GM21528 (cell line): ENCODE results near the gene SMCO3.
A peak's percentile ranks its signal among the peaks of the same experiment; 100 is the strongest.
"Not testable (repeated sequence)": the region's sequence is repeated elsewhere in the genome, so short reads cannot be mapped to it uniquely, and the experiment has no call there.

Source experiments
- ATAC-seq: cut with Tn5 transposase; IDR thresholded peaks from one replicate; pipeline ENCODE4 v1.9.1; 2021; ENCODE audit warnings: mild to moderate bottlenecking, moderate library complexity; ENCODE audit not compliant: unreplicated experiment, low FRiP score

SMCO3 gene

DNA sequence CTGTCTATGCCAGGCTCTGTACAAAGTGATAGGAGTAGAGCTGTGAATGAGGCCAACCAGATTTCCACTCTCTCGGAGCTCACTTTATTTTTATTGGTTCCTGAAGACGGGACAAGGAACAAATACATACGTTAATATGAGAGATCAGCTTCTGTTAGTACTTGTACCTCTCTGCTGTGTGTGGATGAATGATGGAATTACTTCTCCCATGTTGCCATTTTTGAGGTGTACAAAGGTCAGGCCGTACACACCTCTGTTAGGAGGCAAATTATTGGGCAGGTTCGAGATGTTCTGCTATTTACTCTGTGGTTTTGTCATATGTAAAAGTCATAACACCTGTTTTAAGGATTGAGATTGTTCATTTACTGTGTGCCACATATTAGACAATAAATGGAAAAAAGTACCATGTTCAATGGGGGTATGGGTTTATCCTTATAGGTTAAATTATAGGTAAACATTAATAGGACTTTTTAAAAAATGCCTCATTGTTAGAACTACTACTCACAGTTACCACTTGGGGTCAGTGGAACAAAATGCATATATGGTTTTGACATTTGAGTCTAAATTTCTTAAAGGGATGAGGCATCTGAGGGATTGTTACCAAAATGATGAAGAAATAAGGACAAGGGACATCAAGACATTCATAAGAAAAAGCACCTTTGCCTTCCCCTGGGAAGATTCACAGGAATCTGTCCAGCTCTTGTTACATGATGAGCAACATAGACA, 37.6 kb downstream of the SMCO3 start:
- ATAC-seq = no peak

DNA sequence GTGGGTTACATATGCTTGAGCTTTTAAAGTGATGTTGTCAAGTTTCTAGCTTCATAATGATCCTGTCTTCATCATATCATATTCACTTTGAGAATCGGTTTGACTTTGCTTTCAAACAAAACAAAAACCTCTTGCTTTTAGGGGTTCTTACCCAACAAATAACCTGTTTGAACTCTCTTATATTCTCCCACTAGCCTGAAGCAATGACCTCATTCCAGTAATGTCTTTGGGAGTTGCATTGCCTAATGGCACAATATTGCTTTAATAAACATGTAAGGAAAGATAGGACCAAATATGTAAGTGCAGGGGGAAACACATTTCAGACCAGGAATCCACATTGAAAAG, 38.4 kb downstream of the SMCO3 start:
- no peak for ATAC-seq

DNA sequence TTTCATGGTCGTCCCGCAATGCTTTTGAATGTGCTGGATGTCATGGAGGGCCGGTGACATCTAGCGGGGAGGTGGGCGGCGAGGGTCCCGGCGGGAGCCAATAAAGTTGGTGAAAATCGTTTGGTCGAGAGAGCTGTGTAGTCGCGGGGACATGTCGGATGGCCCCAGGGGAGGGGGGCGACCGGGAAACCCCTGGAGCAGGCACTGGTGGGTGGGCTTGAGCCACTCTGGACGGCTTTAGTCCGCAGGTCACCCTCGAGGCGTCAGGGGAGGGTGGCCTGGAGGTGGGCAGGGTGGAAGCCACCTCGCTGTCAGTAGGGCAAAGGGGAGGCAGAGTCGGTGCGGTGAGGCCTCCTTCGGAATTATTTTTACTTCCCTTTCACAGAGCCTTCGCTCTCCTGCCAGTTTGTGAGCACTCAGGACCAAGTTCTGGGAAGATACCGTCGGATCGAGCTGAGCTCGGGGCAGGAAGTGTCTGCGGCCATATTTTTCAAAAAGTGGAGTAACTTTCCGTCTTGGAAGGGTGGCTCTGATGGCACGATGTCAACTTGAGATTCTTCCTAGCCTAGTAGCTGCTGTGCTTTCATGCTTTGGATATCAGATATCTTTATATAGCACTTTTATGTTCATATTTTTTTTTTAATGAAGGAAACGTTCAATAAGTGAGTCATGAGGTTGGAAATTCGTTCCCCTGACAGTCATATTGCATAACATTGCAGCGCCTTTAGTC, 38.9 kb downstream of the SMCO3 start:
- ATAC-seq = no peak

DNA sequence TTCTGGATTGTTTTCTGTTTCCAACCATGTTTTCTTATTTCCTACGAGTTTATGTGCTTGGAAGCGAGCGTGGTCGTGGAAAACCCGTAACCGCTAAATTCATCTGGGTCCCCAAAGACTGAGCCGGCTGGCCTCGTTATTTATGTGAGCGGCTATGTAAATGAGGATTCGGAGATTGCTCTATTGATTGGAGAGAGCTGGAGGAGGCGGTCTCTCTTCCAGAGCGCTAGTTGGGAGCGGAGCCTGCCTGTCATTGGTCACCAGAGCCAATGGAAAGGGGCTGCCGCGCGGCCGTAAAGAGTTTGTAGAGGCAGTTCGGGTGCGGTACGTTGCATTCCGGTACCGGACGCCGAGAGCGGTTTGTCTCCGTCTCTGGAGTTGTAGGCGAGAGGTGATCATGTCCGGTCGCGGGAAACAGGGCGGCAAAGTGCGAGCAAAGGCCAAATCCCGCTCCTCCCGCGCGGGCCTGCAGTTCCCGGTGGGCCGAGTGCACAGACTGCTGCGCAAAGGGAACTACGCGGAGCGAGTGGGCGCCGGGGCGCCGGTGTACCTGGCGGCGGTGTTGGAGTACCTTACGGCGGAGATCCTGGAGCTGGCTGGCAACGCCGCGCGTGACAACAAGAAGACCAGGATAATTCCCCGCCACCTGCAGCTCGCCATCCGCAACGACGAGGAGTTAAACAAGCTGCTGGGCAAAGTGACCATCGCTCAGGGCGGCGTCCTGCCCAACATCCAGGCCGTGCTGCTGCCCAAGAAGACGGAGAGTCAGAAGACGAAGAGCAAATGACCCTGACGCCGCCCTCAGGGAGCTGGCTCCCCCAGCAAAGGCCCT, 39.7 kb downstream of the SMCO3 start:
- ATAC-seq = peak; percentile 53

DNA sequence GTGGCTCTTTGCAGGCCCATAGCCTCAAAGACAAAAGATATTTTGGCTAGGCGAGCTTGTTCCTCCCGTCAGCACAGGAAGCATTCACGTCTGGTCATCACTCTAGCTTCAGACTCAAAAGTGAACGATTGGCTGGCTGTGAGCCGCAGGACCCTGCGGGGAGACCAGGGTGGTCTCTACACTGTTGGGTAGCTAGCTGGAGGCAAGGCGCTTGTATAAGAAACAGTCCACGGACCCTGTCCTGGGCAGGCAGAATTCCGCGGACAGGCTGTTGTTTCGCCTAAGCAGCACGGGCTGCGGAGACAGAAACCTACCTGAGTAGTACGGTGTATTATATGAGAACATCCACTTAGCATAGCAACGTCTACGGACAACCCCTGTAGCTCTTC, 40.3 kb downstream of the SMCO3 start:
- peak; percentile 7 for ATAC-seq

DNA sequence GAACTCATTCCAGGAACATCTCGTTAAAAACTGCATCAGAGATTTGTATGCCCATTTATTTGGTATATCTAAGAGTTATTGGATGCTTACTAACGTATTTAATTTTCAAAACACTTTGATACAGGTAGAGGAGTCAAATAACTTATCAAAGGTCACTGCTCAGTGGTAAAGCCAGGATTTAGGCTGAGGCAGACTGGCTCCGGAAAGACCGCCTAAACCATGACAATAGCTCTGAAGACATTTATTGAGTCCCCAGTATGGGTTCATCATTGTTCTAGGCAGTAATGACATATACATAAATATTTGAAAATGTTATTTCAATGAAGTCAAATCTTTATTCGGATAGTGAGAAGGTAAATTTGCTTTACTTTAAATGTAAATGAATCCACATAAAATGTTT, 41.0 kb downstream of the SMCO3 start:
- ATAC-seq = no peak

DNA sequence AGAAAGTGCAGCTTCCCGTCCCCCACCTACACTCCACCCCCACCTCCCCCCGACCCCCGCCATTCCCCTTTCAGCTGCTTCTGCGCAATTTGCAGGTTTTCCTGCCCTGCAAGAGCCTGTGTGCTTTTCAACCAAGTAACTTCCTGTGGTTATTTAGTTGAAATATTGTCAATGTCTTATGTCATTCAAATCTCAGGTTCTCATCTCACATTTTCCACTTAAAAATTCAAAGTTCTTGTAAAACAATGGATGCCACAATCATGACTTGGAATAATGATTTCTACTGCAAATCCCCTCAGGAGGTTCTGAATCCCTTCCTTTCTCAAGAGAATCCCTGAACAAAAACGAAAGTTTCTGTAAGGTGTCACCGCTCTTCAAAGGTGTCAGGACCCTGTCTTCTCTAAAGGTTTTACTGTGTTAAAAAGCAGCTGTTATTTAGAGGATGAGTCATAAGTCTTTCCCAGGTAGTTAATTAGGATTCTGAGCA, 42.3 kb downstream of the SMCO3 start:
- no peak for ATAC-seq

DNA sequence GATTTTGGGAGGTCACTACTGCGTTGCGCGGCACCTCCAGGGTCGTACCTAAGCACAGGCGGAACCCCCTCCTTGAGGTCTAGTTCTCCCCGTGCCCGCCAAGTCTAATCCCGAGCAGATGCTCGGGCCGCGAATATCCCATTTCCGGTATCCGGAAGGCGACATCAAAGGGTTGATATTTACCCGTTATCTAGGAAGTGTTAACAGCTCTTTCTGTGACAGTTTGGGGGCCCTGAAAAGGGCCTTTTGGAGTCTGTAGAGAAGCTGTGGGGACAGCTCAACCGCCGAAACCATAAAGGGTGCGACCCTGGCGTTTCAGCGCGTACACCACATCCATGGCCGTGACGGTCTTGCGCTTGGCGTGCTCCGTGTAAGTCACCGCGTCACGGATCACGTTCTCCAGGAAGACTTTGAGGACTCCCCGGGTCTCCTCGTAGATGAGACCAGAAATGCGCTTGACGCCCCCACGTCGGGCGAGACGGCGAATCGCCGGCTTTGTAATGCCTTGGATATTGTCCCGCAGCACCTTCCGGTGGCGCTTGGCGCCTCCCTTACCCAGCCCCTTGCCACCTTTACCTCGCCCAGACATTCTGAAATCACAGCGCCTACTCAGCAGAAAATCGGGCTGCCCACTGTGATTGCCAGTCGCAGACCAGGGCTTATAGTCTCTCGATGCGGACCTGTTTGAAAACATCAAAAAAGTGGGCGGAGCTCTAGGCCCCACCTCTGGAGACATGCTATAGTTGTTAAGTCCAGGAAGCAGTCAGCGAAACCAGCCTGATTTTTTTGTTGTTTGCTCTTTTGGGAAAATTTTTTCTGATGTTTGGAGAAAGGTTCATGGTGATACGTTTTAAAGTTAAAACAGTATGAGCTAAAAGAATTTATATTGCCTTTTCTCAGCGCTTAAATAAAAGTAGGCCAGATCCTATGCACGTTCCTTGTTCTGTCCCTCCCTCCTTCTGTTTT, 43.2 kb downstream of the SMCO3 start:
- peak; percentile 31 for ATAC-seq

DNA sequence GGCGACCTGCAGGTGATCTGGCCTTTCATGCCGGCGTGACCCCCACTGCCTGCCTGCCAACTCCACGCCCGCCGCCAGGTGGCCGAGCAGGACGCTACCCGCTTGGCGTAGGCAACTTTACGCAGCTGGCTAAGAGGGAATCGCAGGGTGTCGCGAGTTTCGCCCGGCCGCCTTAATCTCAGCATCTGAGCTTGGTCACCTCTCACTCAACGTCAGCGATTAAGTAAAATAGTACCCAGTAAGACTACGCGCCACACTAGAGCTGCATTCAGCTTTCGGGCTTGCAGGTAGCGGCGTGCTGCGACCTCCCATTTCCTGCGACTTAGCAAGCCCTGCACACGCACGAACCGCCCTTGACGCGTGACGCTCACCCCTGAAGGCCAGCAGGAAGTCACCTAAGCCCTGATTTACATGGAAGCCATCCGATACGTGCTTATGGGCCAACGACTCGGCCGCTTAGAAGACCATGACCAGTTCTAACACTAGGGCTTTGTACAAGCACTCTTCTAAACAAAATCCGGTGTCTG, 44.0 kb downstream of the SMCO3 start:
- ATAC-seq = peak; percentile 47

DNA sequence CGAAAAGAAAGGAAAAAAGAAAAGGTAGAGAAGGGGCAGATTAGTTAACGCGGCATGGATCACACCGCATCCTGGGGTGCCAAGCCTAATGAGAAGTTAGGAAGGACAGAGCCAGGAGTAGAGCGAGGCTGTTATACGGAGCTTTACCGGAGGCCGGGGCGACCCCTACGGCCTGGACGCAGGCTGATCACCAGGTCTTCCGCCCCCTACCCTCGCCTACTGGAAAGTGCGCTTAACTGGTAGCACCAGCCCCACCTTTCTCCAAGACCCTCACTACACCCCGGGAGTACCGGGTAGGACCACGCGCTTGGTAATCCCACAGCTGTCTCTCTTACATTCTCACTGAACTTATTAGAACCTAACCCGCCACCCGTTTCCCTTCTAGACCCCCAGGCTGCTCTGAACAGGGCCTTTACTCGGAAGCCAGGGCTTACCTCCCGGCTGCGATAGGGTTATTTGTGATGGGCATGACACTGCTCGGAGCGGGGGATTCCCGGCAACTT, 44.5 kb downstream of the SMCO3 start:
- ATAC-seq = peak; percentile 2

DNA sequence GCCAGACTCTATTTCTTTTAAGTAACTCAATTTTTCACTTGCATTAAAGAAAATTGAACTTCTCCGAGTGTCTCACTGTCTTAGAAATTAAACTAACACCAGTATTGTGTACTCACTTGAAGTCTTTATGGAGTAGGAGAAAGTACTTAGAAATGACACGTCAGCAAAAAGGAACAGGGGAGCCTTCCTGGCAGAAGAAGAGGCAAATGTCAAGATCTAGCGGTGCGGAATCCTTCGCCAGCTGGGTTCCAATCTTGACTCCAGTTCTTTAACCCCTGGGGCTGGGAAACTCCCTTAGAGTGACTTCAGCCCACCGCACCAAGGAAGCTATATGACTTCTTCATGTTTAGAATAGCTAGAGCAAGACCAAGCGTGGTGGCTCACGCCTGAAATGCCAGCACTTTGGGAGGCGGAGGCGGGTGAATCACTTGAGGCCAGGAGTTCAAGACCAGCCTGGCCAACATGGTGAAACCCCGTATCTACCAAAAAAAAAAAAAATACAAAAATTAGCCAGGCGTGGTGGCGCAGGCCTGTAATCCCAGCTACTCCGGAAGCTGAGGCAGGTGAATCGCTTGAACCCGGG, 45.1 kb downstream of the SMCO3 start:
- ATAC-seq = no peak

DNA sequence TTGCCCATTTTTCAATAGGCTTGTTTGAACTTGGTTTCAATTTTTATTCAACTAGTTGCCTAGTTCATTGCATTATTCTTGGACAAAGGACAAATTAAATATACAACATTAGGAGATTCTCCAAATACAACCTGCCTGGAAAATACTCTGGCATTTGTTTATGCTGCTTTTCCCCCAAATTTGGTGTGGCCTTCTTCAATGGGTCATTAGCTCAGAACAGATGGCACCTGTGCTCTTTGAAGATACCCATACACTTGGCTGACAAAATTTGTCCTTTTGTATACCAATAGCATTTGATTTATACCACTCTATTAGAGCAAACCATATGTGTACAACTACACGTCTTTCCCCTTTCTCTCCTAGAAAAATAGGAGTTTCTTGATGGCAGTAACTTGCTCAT, 46.4 kb downstream of the SMCO3 start:
- no peak for ATAC-seq

DNA sequence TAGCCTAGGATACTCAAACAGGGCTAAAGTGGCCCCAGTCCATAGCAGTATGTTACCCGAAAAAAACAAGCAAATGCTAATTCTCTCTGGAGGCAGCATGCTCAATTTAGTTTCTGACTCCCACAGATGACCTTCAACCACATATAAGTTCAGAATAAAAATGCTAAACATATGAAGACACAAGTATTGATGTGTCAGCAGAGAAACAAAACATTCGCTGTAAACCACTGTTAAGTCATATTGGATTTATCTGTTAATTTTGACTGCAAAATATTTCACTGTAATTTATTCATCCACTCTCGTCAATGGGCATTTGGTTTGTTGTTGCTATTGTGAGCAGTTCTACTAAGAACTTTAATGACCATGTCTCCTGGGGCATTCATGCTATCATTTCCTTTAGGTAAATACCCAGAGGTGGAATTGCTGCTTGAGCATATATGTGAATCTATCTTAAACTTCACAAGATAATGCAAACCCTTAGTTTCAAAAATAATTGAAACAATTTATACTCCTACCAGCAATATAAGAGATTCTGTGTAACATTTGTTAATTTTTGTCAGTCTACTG, 47.2 kb downstream of the SMCO3 start:
- no peak for ATAC-seq

DNA sequence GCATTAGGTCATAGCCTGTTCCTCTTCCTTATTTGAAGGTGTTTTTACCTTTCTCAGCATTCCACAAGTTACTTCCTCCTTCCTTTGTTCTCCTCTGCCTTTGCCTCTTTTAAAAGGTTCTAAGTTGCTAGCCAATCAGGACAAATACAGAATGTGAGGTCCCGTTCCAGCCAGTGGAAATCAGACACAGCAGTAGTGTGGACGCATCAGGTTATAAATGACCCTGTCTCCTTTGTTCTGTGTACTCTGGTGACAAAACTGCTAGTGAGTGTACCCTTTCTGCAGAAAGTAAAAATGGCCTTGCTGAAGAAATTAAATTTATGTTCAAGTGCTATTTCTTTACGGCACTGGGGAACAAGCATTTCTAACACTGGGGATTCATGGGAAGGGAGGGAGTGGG, 48.0 kb downstream of the SMCO3 start:
- ATAC-seq = not testable (repeated sequence)

DNA sequence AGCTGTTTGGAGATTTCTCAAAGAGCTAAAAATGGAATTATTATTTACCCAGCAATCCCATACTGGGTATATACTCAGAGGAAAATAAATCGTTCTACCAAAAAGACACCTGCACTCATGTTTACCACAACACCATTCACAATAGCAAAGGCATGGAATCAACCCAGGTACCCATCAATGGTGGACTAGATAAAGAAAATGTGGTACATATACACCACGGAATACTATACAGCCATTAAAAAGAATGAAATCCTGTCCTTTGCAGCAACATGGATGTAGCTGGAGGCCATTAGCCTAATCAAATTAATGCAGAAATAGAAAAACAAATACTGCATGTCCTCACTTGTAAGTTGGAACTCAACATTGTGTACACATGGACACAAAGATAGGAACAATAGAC, 48.6 kb downstream of the SMCO3 start:
- no peak for ATAC-seq

DNA sequence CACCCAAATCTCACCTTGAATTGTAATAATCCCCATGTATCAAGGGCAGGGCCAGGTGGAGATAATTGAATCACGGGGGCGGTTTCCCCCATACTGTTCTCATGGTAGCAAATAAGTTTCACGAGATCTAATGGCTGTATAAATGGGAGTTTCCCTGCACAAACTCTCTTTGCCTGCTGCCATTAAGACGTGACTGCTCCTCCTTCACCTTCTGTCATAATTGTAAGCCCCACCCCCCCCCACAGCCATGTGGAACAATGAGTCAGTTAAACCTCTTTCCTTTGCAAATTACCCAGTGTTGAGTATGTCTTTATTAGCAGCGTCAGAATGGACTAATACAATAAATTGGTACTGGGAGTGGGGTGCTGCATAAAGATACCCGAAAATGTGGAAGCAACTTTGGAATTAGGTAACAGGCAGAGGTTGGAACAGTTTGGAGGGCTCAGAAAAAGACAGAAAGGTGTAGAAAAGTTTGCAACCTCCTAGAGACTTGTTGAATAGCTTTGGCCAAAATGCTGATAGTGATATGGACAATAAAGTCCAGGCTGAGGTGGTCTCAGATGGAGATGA, 54.2 kb downstream of the SMCO3 start:
- ATAC-seq = not testable (repeated sequence)

DNA sequence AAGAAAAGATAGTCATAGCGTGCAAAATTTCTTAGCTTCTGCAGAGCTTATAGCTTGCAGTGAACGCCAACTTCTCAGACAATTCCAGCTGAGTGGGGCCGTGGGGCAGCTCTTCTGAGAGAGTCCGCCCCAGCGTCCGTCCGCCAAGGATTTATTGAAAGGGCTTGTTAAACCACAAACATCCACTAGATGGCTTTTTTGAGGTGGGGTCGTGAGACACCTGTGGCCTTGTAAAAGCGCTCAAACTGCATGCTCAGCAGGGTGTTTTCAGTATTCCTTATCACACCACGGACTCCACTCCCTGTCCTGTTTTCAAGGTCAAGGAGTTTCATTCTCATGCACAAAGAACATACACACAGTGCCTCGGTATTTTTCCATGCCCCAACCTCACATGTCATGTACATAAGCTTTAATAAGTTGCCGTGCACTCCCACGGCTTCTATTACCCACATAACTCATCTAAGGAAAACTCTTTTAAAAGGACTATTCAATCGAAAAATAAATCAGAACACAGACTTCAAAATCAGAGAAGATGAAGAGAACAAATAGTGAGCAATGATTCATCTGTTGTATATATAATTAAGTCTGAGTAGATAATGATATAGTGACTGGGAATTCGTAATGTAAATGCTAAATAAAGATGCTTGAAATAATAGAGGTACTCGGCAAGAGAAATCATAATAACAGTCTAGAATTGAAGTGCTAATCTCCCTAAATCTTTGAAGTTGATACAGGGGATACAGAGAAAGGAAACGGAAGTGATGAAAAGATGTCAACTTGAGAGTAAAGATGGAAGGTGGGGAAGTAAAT, 57.4 kb downstream of the SMCO3 start:
- no peak for ATAC-seq
